ENCODE results near the gene POU2F1. TPM values are rescaled to one million over a fixed set of nuclear protein-coding genes. Genes with fewer than 3 reads are reported as not detected.
"Not testable (repeated sequence)": the region's sequence is repeated elsewhere in the genome, so short reads cannot be mapped to it uniquely, and the experiment has no call there.

The POU2F1 gene
- total and polyA plus RNA-seq, 4 donors, result 0.93 to 10.5 (median 6.5) TPM

- Histone ChIP-seq H3K9me3 (ENCODE audit: control insufficient read depth in 4 of 4, low read length in 3 of 4) (no peaks in the 10 kb centered on the region), H3K36me3 (ENCODE audit: control insufficient read depth in 4 of 4, insufficient read depth in 3 of 4, low read depth in 1 of 4, low read length in 3 of 4) (no peaks in the 10 kb centered on the region), H3K4me1 (ENCODE audit: control insufficient read depth in 4 of 4, insufficient read depth in 4 of 4, low read length in 3 of 4) (peaks cover 0 to 2% (median 0%) of the 10 kb centered on the region in 4 donors), H3K4me3 (ENCODE audit: low read depth in 1 of 3, low read length in 3 of 3) (no peak overlapping the region), H3K27me3 (ENCODE audit: control insufficient read depth in 4 of 4, insufficient read depth in 4 of 4, low read length in 3 of 4) (no peaks in the 10 kb centered on the region), H3K27ac (ENCODE audit: low read depth in 1 of 2, low read length in 2 of 2) (no peak overlapping the region), H3K9ac (ENCODE audit: low read depth in 1 of 2, low read length in 2 of 2) (no peak overlapping the region)
- WGBS, result 89% methylated on average over 2 of the region's 2 CpGs
- DNase-seq (ENCODE audit: low spot score), result no peak
- TF ChIP-seq ATF3 (IDR thresholded peaks at IDR 0.05), result no peak
- no peak for TF ChIP-seq SP1 (IDR thresholded peaks at IDR 0.05)
- no peak for TF ChIP-seq NR2F2 (IDR thresholded peaks at IDR 0.05)
- TF ChIP-seq MAX (IDR thresholded peaks at IDR 0.05), result no peak
- no peak for TF ChIP-seq CTCF (IDR thresholded peaks at IDR 0.05; ENCODE audit: low read depth, low read length, missing input control)
- no peak for TF ChIP-seq EGR1 (IDR thresholded peaks at IDR 0.05; ENCODE audit: low read depth in 2 of 2)
- TF ChIP-seq RXRA (IDR thresholded peaks at IDR 0.05), result no peak
- TF ChIP-seq FOXA2 (IDR thresholded peaks at IDR 0.05), result no peak
- no peak for TF ChIP-seq RAD21 (IDR thresholded peaks at IDR 0.05)
Observed at GRCh38 chr1:167244244-167244643, 23.6 kb downstream of the POU2F1 start.

GRCh38 chr1:167245168-167245567, 24.5 kb downstream of the POU2F1 start:
- H3K27ac ChIP-seq (ENCODE audit: low read depth in 1 of 2, low read length in 2 of 2); H3K9me3 ChIP-seq (ENCODE audit: control insufficient read depth in 4 of 4, low read length in 3 of 4); H3K27me3 ChIP-seq (ENCODE audit: control insufficient read depth in 4 of 4, insufficient read depth in 4 of 4, low read length in 3 of 4); H3K36me3 ChIP-seq (ENCODE audit: control insufficient read depth in 4 of 4, insufficient read depth in 3 of 4, low read depth in 1 of 4, low read length in 3 of 4); DNase-seq (ENCODE audit: low spot score); H3K9ac ChIP-seq (ENCODE audit: low read depth in 1 of 2, low read length in 2 of 2); H3K4me1 ChIP-seq (ENCODE audit: control insufficient read depth in 4 of 4, insufficient read depth in 4 of 4, low read length in 3 of 4); H3K4me3 ChIP-seq (ENCODE audit: low read depth in 1 of 3, low read length in 3 of 3): not testable (repeated sequence)
- WGBS, result 98% methylated on average over 5 of the region's 5 CpGs

- H3K27me3 ChIP-seq (ENCODE audit: control insufficient read depth in 4 of 4, insufficient read depth in 4 of 4, low read length in 3 of 4), result no peaks in the 10 kb centered on the region
- no peak overlapping the region for H3K9ac ChIP-seq (ENCODE audit: low read depth in 1 of 2, low read length in 2 of 2)
- WGBS, result 76% methylated on average over 5 of the region's 5 CpGs
- no peak overlapping the region for H3K4me3 ChIP-seq (ENCODE audit: low read depth in 1 of 3, low read length in 3 of 3)
- H3K27ac ChIP-seq (ENCODE audit: low read depth in 1 of 2, low read length in 2 of 2), result no peak overlapping the region
- H3K36me3 ChIP-seq (ENCODE audit: control insufficient read depth in 4 of 4, insufficient read depth in 3 of 4, low read depth in 1 of 4, low read length in 3 of 4), result no peaks in the 10 kb centered on the region
- DNase-seq (ENCODE audit: low spot score), result no peak
- H3K9me3 ChIP-seq (ENCODE audit: control insufficient read depth in 4 of 4, low read length in 3 of 4), result no peaks in the 10 kb centered on the region
- H3K4me1 ChIP-seq (ENCODE audit: control insufficient read depth in 4 of 4, insufficient read depth in 4 of 4, low read length in 3 of 4), result peaks cover 0 to 2% (median 0%) of the 10 kb centered on the region in 4 donors
- no peak for TF ChIP-seq JUND (IDR thresholded peaks at IDR 0.05)
- no peak for TF ChIP-seq TAF1 (conservative IDR thresholded peaks at IDR 0.05)
- no peak for TF ChIP-seq RAD21 (IDR thresholded peaks at IDR 0.05)
- no peak for TF ChIP-seq FOXA2 (IDR thresholded peaks at IDR 0.05)
- no peak for TF ChIP-seq EGR1 (IDR thresholded peaks at IDR 0.05; ENCODE audit: low read depth in 2 of 2)
- no peak for TF ChIP-seq ATF3 (IDR thresholded peaks at IDR 0.05)
- no peak for TF ChIP-seq SP1 (IDR thresholded peaks at IDR 0.05)
- TF ChIP-seq RXRA (IDR thresholded peaks at IDR 0.05), result no peak
- TF ChIP-seq HNF4G (IDR thresholded peaks at IDR 0.05), result no peak
- no peak for TF ChIP-seq FOXA1 (IDR thresholded peaks at IDR 0.05)
- TF ChIP-seq MAX (IDR thresholded peaks at IDR 0.05), result no peak
- TF ChIP-seq ZBTB33 (IDR thresholded peaks at IDR 0.05), result no peak
- TF ChIP-seq GABPA (IDR thresholded peaks at IDR 0.05 in 1 of 2, conservative IDR thresholded peaks at IDR 0.05 in 1 of 2), result no peak
- TF ChIP-seq YY1 (IDR thresholded peaks at IDR 0.05), result no peak
- no peak for TF ChIP-seq CTCF (IDR thresholded peaks at IDR 0.05; ENCODE audit: low read depth, low read length, missing input control)
Observed at GRCh38 chr1:167246971-167247370, 26.3 kb downstream of the POU2F1 start.
